ENCODE measurements around the gene DYNLT2.

The DYNLT2 gene

DNA sequence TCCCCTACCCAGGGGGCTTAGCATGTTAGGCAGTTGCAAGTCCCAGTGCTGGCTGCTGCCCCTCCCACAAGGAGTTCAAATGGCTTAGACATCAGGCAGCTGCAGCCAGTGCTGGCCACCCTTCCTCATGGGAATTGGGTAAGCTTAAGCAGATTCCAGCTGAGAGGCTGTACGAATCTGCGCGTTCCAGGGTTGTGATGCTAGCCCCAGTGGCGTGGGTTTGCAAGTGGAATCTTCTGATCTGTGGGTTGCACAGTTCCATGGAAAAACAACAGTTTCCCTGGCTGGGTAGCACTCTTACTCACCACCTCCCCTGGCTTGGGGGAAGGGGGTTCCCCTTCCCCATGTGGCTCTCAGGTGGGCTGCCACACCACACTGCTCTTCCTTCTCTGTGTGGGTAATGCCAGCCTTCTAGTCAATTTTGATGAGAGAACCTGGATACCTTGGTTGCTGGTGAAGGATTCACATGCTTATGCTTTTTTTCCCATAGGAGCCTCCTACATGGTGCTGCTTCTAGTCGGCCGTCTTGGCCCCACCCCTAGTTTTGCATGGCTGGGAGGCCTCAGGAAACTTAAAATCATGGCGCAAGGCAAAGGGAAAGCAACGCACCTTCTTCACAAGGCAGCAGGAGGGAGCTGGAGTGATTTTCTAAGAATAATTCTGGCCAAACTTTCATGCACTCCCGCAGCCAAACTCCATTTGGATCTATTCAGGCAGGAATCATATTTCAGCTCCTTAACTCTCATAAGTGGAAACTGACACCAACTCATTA is 13.0 kb downstream of the DYNLT2 start:
- DNase-seq (ENCODE audit: low read depth in 2 of 2): peak in 1 of 2 donors; percentile 45

DNA sequence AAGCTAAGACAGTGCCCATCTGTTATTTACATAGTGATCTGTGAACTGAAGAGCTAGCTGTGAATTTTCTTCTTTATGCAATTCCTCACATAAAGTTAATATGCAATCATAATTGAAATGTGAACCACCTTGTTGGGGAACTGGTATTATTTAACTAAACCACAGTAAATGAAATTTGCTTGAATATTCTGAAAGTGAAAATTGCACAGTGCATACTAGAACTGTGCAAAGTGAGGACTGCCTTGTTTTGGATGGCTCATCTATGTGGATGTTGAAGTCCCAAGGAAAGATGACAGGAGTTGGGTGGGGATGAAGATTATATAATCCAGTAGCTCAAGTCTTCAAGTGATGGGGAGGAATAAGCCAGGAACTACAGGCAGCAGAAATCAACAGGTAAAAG is 21.4 kb downstream of the DYNLT2 start:
- no peak overlapping the region for H3K4me3 ChIP-seq (replicated peaks in 1 of 2; ENCODE audit: low read depth in 2 of 2, low read length in 2 of 2)
- no peak for DNase-seq (ENCODE audit: low read depth in 2 of 2)
- TF ChIP-seq, protein P1, sequence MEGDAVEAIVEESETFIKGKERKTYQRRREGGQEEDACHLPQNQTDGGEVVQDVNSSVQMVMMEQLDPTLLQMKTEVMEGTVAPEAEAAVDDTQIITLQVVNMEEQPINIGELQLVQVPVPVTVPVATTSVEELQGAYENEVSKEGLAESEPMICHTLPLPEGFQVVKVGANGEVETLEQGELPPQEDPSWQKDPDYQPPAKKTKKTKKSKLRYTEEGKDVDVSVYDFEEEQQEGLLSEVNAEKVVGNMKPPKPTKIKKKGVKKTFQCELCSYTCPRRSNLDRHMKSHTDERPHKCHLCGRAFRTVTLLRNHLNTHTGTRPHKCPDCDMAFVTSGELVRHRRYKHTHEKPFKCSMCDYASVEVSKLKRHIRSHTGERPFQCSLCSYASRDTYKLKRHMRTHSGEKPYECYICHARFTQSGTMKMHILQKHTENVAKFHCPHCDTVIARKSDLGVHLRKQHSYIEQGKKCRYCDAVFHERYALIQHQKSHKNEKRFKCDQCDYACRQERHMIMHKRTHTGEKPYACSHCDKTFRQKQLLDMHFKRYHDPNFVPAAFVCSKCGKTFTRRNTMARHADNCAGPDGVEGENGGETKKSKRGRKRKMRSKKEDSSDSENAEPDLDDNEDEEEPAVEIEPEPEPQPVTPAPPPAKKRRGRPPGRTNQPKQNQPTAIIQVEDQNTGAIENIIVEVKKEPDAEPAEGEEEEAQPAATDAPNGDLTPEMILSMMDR (IDR thresholded peaks at IDR 0.05; ENCODE audit: low read depth, low read length): no peak

More for the DNA sequence above, 13.0 kb downstream of the DYNLT2 start:
- no peak overlapping the region for H3K4me3 ChIP-seq (replicated peaks in 1 of 2; ENCODE audit: low read depth in 2 of 2, low read length in 2 of 2)
- TF ChIP-seq, protein P1 (IDR thresholded peaks at IDR 0.05; ENCODE audit: low read depth, low read length): no peak

GRCh38 chr6:169726963-169727362 is 24.4 kb downstream of the DYNLT2 start:
- DNase-seq (ENCODE audit: low read depth in 2 of 2): no peak
- H3K4me3 ChIP-seq (replicated peaks in 1 of 2; ENCODE audit: low read depth in 2 of 2, low read length in 2 of 2): no peak overlapping the region
- TF ChIP-seq, protein P1 (IDR thresholded peaks at IDR 0.05; ENCODE audit: low read depth, low read length): no peak

DNA sequence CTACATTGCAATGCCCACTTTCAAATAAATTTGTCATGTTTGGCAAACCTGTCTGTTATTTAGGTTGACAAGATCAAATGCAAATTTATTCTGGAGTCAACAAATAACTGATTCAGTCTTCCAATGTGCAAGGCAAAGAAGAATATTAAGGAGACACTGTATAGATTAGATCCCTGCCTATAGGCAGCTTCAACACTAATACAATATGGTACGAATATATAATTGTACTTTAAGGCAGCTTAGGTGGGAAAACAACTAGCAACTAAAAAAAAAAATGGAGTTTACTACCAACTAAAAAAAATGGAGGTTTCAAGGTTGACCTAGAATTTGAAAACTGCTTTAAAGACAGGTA is 25.3 kb downstream of the DYNLT2 start:
- H3K4me3 ChIP-seq (replicated peaks in 1 of 2; ENCODE audit: low read depth in 2 of 2, low read length in 2 of 2): no peak overlapping the region
- no peak for DNase-seq (ENCODE audit: low read depth in 2 of 2)
- TF ChIP-seq, protein P1 (IDR thresholded peaks at IDR 0.05; ENCODE audit: low read depth, low read length): no peak

DNA sequence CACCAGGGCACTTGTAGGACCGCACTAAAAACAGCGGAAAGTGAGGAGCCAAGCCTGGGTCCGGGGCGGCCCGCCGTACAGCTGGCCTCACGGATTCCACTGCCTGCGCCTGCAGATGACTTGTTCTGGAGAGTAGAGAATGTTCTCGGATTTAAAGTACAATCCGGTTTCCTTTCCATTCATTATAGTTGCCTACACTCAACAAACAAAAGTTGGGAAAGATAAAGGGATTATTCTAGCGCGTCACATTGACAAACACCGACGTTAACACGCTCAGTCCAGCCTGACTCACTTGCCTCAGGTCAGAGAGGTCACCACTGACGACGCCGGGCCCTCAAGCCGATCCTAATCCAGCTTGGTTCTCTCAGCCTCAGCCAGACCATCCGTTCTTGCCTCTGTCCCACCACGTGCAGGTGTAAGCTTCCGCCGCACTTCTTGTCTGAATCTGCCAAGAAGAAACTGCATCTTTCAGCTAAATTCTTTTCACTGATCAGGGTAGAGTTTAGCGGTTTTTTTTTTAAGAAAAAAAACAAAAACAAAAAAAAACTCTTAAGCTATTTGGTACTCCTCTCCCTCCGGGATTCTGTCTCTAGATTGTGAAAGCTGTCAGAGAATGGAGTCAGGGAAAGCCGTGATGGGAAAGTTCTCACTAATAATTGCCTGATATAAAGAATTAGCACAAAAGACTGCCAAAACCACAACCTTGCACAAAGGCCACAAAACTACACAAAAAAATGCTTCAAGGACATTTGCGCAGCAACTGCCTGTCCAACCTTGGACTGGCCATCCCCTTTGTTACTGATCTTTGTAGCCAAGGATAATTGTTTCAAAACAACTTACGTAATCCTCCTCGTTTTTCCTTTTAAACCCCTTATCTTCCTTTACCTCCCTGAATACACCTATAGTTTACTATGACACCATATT is 26.0 kb downstream of the DYNLT2 start:
- TF ChIP-seq, protein P1 (IDR thresholded peaks at IDR 0.05; ENCODE audit: low read depth, low read length): no peak
- DNase-seq (ENCODE audit: low read depth in 2 of 2): peak; percentile 77 to 84
- peak overlapping the region; percentile 52 to 61 for H3K4me3 ChIP-seq (replicated peaks in 1 of 2; ENCODE audit: low read depth in 2 of 2, low read length in 2 of 2)

GRCh38 chr6:169724494-169725124 is 26.8 kb downstream of the DYNLT2 start, which contains the start of gene PHF10:
PHF10 (minus strand) TSS chr6:169724500; CDS start chr6:169723931, 569 bp downstream.
- TF ChIP-seq, protein P1 (IDR thresholded peaks at IDR 0.05; ENCODE audit: low read depth, low read length): no peak
- H3K4me3 ChIP-seq (replicated peaks in 1 of 2; ENCODE audit: low read depth in 2 of 2, low read length in 2 of 2): peak within 1 kb of the TSS; percentile 65 to 76
- peak in 1 of 2 donors; percentile 47 for DNase-seq (ENCODE audit: low read depth in 2 of 2)

Measured in cardiac fibroblast (primary cell).